Measurements from ENCODE around the gene ANKHD1.

The ANKHD1 gene

DNA sequence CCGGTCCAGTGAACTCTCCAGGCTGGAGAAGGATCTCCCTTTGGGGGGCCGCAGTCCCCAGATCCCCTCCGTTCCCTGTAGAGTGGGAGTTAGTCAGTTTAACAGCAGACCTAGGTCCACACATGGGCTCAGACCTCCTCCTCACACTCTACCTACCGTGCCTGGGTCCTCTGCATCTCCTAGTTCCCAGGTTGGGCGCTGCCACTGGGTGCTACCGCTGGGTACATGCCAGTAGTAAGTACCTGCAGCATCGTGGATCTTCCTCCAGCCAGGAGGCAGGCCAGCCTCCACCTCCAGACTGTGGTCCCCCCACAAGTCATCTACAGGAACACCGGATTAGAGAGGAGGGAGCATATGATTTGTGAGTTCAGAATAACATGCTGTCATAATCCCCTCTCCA is 162.0 kb downstream of the ANKHD1 start:
- TF ChIP-seq CTCF (conservative IDR thresholded peaks at IDR 0.05): no peak
- peak overlapping the region; percentile 85 for H3K27ac ChIP-seq

DNA sequence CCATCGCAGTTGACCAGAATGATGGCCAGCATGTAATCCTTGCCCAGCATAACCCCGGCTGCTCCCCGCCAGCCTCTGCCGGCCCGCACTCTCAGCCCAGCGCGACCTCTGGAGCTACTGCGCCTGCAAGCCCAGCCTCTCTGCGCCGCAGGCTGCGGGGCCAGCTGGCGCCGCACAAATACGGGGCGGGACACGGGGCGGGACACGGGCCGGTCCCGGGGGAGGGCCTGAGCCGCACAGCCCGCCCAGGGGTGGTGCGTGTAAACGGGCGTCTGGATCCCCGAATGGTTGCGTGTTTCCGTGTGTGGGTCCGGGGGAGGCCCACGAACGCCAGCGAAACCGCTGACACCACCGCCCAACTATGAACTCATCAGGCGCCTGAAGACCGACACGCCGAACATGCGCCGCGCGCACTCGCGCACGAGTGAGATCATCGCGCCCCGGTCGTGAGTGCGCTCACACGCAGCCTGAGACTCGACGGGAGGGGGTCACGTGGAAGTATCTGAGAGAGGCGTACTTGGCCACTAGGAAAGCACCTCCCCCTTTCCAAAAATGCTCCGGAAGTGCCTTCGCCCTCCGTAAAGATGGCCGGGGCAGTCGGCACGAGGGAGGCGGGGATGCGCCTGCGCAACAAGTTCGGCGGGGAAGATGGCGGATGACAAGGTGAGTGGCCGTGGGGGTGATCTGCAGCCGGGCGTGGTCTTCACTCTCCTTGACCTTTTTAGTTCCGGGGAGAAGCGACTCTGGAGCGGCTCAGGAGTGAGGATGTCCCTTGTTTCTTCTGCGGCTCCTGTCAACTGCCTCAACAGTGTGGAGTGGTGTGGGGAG is 162.8 kb downstream of the ANKHD1 start, which contains the start of the genes APBB3 and SLC35A4:
APBB3 (minus strand) TSS at position 403 of the 828 bp plus-strand sequence; CDS start at position 50, 353 bp downstream.
SLC35A4 (plus strand) TSS at position 633 of the 828 bp plus-strand sequence. CDS start 2,342 bp downstream, outside the sequence.
- H3K27ac ChIP-seq: peak within 1 kb of the TSS; percentile 85
- TF ChIP-seq CTCF (conservative IDR thresholded peaks at IDR 0.05): no peak

DNA sequence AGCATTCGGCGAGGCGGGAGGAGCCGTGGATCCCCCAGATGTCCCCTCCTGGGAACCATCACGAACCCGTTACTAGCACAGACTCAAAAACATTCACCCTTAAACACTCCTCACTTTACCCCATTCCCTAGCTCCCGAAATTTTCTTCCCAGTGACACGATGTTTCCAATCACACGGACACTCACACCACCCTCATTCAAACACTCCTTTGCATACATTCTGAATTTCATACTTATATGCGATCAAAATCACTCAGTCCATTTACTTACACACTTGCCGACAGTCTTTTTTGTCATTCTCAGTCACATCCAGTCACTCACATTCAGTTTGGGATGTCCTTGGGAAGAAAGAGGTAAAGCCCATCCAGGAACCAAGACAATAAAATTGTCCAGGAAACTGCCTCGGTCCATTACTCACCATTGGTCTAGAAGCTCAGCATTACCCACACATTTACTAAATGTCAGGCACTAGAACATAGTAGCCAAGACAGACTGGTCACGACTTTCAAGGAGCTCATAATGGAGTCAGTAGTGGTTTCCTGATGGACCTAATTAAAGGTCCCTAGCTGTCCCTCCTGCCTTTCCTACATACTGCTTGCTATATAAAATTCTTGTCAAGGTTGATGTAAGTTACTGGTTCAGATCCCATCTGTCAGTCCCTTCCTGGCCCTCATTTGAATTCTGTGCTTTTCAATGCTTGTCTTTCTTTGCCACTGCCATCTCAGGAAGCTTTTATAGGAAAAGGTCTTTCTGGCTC is 163.6 kb downstream of the ANKHD1 start:
- peak overlapping the region; percentile 85 for H3K27ac ChIP-seq
- TF ChIP-seq CTCF (conservative IDR thresholded peaks at IDR 0.05): no peak

- no peak for TF ChIP-seq CTCF (conservative IDR thresholded peaks at IDR 0.05)
- H3K27ac ChIP-seq: peak overlapping the region; percentile 85; the same call in 1 of the 2 replicates
Observed at GRCh38 chr5:140565780-140566095, 164.1 kb downstream of the ANKHD1 start.

GRCh38 chr5:140566665-140567064 is 165.0 kb downstream of the ANKHD1 start:
- H3K27ac ChIP-seq: no peak overlapping the region
- TF ChIP-seq CTCF (conservative IDR thresholded peaks at IDR 0.05): no peak

DNA sequence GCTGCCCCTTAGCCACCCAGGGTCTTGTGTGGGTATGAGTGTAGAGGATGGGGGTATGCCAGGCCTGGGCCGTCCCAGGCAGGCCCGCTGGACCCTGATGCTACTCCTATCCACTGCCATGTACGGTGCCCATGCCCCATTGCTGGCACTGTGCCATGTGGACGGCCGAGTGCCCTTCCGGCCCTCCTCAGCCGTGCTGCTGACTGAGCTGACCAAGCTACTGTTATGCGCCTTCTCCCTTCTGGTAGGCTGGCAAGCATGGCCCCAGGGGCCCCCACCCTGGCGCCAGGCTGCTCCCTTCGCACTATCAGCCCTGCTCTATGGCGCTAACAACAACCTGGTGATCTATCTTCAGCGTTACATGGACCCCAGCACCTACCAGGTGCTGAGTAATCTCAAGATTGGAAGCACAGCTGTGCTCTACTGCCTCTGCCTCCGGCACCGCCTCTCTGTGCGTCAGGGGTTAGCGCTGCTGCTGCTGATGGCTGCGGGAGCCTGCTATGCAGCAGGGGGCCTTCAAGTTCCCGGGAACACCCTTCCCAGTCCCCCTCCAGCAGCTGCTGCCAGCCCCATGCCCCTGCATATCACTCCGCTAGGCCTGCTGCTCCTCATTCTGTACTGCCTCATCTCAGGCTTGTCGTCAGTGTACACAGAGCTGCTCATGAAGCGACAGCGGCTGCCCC is 165.6 kb downstream of the ANKHD1 start:
- no peak for TF ChIP-seq CTCF (conservative IDR thresholded peaks at IDR 0.05)
- H3K27ac ChIP-seq: no peak overlapping the region

DNA sequence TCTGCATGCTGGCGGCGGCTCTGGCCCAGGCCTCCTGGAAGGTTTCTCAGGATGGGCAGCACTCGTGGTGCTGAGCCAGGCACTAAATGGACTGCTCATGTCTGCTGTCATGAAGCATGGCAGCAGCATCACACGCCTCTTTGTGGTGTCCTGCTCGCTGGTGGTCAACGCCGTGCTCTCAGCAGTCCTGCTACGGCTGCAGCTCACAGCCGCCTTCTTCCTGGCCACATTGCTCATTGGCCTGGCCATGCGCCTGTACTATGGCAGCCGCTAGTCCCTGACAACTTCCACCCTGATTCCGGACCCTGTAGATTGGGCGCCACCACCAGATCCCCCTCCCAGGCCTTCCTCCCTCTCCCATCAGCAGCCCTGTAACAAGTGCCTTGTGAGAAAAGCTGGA is 166.2 kb downstream of the ANKHD1 start:
- no peak overlapping the region for H3K27ac ChIP-seq
- no peak for TF ChIP-seq CTCF (conservative IDR thresholded peaks at IDR 0.05)
